ENCODE measurements around the gene HHEX. TPM values are rescaled to one million over a fixed set of nuclear protein-coding genes. Genes with fewer than 3 reads are reported as not detected.

Gene HHEX
- total and polyA plus RNA-seq, 2 of the 4 experiments (the other 2 are of a cell fraction), result 2.3 to 7.7 TPM

- POLR2A ChIA-PET (ENCODE audit: unreplicated experiment), result no interaction called here
Measured at GRCh38 chr10:92699518-92700381, 10.0 kb downstream of the HHEX start.

More at GRCh38 chr10:92699518-92700381, 10.0 kb downstream of the HHEX start:
- peak overlapping the region; percentile 99 for H4K5ac ChIP-seq (ENCODE audit: low read depth, low read length)
- H3K4me3 ChIP-seq (ENCODE audit: insufficient read depth, low read depth, low read length), result peak overlapping the region; percentile 40
- H4K8ac ChIP-seq (ENCODE audit: low read depth in 2 of 2, low read length in 2 of 2), result peak overlapping the region; percentile 94 to 98
- H3K23ac ChIP-seq (ENCODE audit: low read depth, low read length), result peak overlapping the region; percentile 90
- H2AK9ac ChIP-seq (replicated peaks; ENCODE audit: low read depth, low read length, poor library complexity), result peak overlapping the region; percentile 93
- H3K9me1 ChIP-seq (ENCODE audit: insufficient read depth, low read length), result peaks cover 3% of the 10 kb centered on the region; the same call in 1 of the 2 replicates
- peaks cover 19% of the 10 kb centered on the region for H3K4me1 ChIP-seq (ENCODE audit: control insufficient read depth, insufficient read depth, low read length)
- no TSS peak for BruUV-seq (replicated peaks)
- CTCF ChIA-PET, result no interaction called here
- peak overlapping the region; percentile 72 for H3K14ac ChIP-seq (replicated peaks; ENCODE audit: low read depth, low read length)
- H4K91ac ChIP-seq (ENCODE audit: insufficient read depth, low read depth, low read length), result peak overlapping the region; percentile 95
- peak overlapping the region; percentile 86 for H3K4ac ChIP-seq (ENCODE audit: low read depth, low read length)
- H3K18ac ChIP-seq (ENCODE audit: low read depth, low read length), result peak overlapping the region; percentile 87
- peak overlapping the region; percentile 79 for H3K9ac ChIP-seq (ENCODE audit: low read depth, low read length)
- H3K9me3 ChIP-seq (ENCODE audit: control insufficient read depth, insufficient read depth, low read length), result no peaks in the 10 kb centered on the region
- peak overlapping the region; percentile 74 for H2BK20ac ChIP-seq (ENCODE audit: low read depth, low read length)
- peak overlapping the region; percentile 94 for H3K4me2 ChIP-seq (ENCODE audit: low read depth, low read length)
- in situ Hi-C loops (cut with MboI; ENCODE audit: low sequenced_read_pairs) (no loop called here), intact Hi-C loops (cut with micrococcal nuclease) (no loop called here), dilution Hi-C loops (cut with HindIII; ENCODE audit: low sequenced_read_pairs, unreplicated experiment) (no loop called here)
- peak overlapping the region; percentile 99 for H2AFZ ChIP-seq (replicated peaks; ENCODE audit: low read length, poor library complexity)
- WGBS, 2 experiments (ENCODE audit: extremely low coverage in 2 of 2, insufficient read length in 1 of 2), result 2% methylated on average over 10 of the region's 32 CpGs; no CpG with 5 or more reads in 1 of the 2 experiments
- peak overlapping the region; percentile 90 for H2BK120ac ChIP-seq (ENCODE audit: low read depth, low read length)
- H2BK5ac ChIP-seq (ENCODE audit: low read depth, low read length, poor library complexity, severe bottlenecking), result peak overlapping the region; percentile 66
- H2BK15ac ChIP-seq (ENCODE audit: low read depth, low read length), result peak overlapping the region; percentile 96
- H3K27ac ChIP-seq (ENCODE audit: insufficient read depth, low read length), result peak overlapping the region; percentile 76
- no peaks in the 10 kb centered on the region for H4K20me1 ChIP-seq (ENCODE audit: insufficient read depth, low read length)
- H3K79me1 ChIP-seq (ENCODE audit: low read depth in 1 of 2, low read length in 2 of 2), result peaks cover 0 to 24% of the 10 kb centered on the region in 2 experiments; a peak in 1 of 4 replicates
- H2AK5ac ChIP-seq (ENCODE audit: low read depth, low read length), result peak overlapping the region; percentile 60; the same call in 1 of the 2 replicates
- no peak for TF ChIP-seq RCOR1 (IDR thresholded peaks at IDR 0.05; ENCODE audit: insufficient replicate concordance, low read length)
- no peak for TF ChIP-seq SMC3 (IDR thresholded peaks at IDR 0.05; ENCODE audit: low read depth, low read length)
- no peak for TF ChIP-seq USF2 (IDR thresholded peaks at IDR 0.05; ENCODE audit: low read depth, low read length)
- peak; percentile 52 for ATAC-seq (ENCODE audit: low read depth)
- H3K56ac ChIP-seq (ENCODE audit: extremely low read depth, insufficient read depth, low read length), result peak overlapping the region; percentile 84; the same call in 1 of the 2 replicates
- no peaks in the 10 kb centered on the region for H3K36me3 ChIP-seq (ENCODE audit: control insufficient read depth, insufficient read depth, low read length)
- H3K27me3 ChIP-seq (ENCODE audit: control insufficient read depth, insufficient read depth, low read length), result no peaks in the 10 kb centered on the region
- peak; percentile 42 for DNase-seq
